HCEC 1CT (cell line): ENCODE measurements around the gene CNGA3.

Experiments used
- DNase-seq: peaks from one replicate; pipeline ENCODE4 v3.0.0-alpha.2; 2017

The CNGA3 gene

GRCh38 chr2:98378901-98379300 is 32.6 kb downstream of the CNGA3 start:
- DNase-seq: peak; percentile 56

DNA sequence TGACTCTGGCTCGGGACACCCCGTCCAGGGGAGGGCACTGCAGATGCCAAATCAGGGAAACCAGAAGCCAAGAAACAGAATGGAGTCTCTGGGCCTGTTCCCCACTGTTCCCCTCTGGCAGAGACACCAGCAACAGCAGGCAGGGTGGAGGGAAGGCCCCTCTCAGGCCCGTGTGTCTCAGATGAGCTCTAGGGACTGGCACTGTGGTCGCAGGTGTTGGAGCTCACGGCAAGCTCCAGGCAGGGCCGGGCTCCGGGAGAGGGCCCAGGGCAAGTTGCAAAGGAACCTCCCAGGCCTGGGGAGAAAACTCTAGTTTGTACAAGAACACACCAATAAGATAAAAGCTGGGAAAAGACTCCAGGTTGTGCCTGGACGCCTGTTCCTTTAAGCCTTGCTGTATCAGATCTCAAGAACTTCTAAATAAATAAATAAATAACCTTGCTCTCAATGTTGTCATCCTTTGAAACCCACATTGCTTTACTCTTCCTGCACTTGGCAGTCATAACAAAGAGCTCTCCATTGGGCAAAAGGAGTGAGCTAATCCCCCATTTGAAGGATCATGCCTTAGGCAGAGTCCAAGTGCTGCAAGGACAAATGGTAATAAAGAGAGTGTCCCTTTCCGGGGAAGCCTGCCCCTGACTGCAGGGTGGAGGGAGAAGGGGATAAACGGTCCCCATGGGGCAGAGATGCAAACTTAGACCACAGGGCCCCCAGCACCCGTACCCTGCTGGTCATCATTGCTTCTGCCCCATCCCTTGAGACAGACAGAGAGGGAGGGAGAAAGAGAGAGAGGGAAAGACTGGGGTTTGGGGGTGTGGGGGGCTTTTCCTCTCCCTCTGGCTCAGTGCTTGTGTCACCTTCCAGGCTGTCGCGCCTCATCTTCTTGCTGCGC is 33.3 kb downstream of the CNGA3 start:
- DNase-seq: peak; percentile 45

GRCh38 chr2:98380203-98380535 is 33.9 kb downstream of the CNGA3 start:
- no peak for DNase-seq

- DNase-seq: no peak
These were observed 35.2 kb downstream of the CNGA3 start for GRCh38 chr2:98381494-98381893.

DNA sequence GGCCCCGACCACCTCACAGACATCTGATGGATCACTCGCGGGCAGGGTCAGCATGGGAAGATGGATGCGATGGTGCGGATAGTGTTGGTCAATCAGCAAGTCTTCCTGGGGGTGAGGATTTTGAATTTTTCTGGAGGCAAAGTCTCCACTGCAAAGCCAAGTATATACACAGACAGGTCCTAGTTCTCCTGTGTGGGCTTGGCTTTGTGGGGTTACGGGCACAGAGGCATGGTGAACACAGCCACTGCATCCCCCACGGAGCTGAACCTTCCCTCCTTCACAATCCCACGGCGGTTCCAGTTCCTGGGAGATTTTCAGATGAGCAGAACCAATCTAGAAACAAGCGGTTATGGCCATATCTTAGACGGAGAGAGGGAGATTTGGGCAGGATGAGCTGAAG is 35.8 kb downstream of the CNGA3 start:
- DNase-seq: no peak

- no peak for DNase-seq
These were observed 36.5 kb downstream of the CNGA3 start for GRCh38 chr2:98382739-98383138.

DNA sequence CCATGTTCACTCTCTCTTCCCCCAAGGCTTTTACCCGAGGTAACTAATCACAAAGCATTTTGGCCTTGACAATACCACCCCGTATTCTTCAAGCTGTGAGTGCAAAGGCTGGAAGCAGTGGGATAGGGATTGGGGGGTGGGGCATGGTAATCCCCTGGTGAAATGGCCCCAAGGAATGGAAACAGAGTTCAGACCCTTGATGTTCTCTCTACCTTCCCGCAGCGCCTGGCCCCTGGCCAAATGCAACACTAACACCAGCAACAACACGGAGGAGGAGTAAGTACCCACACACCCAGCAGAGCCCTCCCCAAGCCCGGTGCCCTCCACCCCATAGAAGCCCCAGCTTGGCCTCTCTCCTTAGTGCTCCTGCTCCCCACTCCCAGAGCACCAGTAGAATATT is 36.9 kb downstream of the CNGA3 start:
- DNase-seq: no peak

- DNase-seq: peak; percentile 68
These were observed 38.9 kb downstream of the CNGA3 start for GRCh38 chr2:98385050-98385699.

DNA sequence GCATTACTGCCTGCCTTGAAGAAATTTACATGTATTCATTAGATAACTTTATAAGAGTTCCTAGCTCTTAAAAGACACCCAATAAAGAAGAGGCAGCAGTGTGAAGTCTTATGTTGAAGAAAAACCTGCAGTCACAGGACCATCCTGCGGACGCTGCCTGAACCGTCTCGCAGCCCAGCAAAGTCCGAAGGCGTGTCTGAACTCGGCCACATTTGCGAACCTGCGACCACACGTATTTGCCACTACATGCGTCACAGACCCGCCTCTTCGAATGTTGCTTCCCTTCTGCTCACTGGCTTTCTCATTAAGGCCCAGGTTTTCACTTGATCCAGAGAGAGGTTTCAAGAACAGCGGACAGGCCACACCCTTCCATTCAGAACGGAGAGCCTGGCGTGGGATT is 41.2 kb downstream of the CNGA3 start:
- no peak for DNase-seq

GRCh38 chr2:98388081-98388480 is 41.8 kb downstream of the CNGA3 start:
- DNase-seq: no peak

DNA sequence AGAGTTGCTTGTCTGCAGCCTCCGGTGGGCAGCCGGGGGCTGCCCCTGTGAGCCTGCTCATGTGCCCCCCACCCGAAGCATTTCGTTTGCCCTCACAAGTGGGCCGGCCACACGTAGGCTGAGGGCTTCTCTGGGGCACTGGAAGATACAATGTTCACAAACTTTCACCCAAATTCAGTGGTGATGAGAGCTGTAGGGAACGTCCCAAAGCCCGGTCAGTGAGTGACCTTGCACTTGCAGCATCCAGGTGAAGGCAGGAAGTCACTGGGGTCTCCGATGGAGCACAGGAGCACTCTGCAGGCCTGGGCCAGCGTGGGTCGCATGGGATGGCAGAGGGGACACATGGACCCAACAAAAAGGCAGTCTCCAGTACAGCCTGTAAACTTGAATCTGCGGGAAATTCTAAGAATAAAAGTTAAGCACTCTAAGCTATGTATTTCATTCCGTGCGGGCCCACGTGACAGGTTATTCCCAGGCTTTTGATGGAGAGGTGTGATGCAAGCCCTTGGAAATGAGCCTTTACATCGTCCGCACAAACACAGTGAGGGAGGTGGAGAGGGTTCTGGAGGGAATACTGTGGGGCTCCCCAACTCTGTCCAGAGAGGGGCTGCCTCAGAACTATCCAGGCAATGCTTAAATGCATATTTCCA is 42.5 kb downstream of the CNGA3 start:
- DNase-seq: no peak

GRCh38 chr2:98389251-98389605 is 43.0 kb downstream of the CNGA3 start:
- no peak for DNase-seq

DNA sequence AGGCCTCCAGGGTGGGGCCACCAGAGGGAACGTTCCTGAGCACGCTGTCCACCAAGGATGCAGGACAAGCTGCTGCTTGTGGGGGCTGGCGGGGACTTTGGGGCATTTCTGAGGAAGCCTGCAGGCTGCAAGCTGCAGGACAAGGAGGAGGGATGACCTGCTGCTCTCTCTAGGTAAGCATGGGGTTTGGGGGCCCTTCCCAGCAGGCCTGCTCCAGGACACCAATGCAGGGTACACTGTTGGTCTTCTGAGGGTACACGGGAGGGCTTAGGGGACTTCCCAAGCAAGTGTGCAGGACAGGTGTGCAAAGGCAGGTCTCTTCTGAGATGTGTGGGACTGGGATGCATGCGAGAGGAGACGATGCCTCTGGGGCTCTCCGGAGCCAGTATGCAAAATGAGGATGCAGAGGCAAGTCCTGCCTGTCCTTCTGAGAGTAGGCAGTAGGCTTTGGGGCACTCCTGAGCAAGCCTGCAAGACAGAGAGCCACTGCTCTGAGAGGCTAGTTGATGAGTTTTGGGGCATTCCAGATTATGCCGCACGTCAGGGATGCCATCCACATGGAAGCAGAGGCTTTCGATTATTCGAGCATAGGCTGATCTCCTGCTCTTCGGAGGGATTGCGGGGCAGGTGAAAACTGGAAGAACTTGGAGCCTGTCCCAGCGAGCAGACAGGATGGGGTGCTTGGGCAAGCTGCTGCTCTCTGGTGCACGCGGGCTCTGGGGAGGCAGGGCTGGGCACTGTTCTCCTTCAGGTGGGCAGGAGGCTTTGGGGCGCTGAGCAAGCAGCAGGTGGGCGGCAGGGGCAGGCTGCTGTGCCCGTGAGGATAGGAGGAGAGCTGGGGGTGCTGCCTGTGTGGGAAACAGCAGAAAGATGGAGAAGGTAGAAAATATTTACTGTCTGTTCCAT is 44.6 kb downstream of the CNGA3 start:
- no peak for DNase-seq

DNA sequence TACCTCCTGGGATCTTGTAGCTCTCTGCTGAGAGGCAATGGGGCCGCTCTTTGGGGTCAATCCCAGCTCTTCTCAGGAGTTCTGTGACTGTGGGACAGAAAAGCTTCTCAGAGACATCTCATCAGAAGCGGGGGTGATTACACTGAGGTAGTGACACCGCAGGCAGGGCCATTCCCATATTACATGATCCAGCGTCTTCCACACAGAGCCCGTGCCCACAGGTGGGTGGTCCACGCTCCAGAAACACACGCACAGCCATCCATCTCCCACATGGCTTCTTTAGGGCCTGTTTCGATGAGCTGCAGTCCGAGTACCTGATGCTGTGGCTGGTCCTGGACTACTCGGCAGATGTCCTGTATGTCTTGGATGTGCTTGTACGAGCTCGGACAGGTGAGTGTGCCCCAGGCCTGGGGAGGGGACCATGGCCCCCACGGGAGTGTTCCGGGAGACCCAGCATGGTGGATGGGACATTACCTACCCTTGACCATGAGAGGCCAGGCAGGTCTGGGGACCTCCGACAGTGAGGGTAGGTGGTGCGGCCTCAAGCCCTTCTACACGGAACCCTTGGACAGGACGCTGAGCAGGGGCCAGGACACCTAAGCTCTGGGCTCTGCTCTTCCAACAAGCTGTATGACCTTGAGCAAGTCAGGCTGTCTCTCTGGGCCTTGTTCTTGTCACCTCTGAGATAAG is 45.5 kb downstream of the CNGA3 start:
- DNase-seq: no peak

DNA sequence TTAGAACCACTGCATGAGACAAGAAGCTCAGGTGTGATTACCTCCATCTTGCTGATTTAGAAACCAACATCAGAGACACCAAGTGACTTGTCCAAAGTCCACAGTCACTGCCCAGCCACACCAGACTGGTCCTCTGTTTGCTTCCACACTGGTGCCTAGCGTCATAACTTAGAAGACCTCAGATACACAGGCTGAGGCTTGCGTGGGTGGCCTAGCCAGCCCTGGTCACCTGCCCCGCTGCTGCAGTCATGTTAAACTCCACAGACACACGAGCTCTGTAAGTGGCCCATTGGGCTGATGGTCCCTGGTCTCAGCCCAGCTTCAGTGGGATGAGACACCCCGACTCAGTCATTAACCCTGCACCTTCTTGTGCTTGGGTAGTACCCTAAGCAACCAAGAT is 47.1 kb downstream of the CNGA3 start:
- DNase-seq: no peak

DNA sequence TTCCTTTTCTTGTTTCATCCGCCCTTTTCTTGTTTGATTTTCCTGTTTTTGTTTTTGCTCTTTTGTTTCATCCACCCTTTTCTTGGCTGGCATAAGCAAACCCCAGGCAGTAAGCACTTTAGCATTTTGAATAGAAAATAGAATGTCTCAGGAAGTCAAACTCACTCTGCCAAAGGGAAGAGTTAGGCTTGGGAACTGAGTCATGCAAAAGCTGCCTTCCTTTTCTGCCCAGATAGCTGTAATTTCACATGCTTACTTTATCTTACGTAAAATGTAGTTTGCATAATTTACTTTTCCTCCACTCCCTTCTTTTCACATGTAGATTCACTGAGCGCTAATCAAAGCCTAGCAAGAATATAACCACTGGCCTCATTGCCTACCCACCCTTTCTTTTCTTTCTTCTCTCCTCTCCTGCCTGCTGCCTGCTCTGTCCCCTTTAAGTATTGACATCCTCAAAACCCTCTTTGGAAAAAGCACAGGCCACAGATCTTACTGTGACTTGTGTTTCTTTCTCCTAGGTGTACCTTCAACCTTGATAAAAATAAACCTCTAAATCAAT is 48.4 kb downstream of the CNGA3 start:
- DNase-seq: no peak

GRCh38 chr2:98395977-98396376 is 49.7 kb downstream of the CNGA3 start:
- no peak for DNase-seq

DNA sequence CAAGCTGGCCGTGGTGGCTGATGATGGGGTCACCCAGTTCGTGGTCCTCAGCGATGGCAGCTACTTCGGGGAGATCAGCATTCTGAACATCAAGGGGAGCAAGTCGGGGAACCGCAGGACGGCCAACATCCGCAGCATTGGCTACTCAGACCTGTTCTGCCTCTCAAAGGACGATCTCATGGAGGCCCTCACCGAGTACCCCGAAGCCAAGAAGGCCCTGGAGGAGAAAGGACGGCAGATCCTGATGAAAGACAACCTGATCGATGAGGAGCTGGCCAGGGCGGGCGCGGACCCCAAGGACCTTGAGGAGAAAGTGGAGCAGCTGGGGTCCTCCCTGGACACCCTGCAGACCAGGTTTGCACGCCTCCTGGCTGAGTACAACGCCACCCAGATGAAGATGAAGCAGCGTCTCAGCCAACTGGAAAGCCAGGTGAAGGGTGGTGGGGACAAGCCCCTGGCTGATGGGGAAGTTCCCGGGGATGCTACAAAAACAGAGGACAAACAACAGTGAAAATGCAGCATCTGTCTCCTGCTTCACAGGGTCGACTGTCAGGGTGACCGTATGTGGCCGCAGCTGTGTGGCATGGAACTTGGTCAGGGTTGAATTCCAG is 50.6 kb downstream of the CNGA3 start:
- DNase-seq: no peak

DNA sequence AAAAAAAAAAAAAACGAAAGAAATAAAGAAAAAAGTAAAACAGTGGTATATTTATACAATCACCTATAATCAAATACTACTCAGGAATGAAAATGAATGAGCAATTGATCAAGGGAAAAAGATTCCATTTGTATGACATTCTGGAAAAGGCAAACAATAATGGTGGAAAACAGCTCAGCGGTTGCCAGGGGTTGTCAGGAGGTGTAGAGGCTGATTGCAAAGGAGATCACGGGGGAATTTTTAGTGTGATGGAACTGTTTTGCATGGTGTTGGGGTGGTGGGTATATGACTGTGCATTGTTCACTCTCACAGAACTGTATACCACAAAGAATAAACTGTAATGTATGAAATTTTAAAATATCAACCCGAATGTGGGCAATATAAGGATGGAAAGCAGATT is 52.9 kb downstream of the CNGA3 start:
- no peak for DNase-seq

DNA sequence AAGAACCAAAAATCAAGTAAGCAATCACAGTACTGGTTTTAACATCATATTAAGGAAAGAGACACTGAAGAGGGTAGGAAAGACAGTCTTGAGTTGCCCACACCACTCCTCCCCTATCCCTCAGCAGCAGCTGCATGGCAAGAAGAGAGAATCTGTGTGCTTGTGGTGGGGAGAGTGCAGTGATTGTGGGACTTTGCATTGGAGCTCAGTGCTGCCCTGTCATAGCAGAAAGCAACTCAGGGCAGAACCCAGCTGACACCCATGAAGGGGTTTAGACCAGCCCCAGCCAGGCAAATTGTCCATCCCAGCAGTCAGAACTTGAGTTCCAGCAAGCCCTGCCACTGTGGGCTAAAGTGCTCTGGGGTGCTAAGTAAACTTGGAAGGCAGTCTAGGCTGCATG is 57.6 kb downstream of the CNGA3 start:
- DNase-seq: no peak

- DNase-seq: no peak
These were observed 58.4 kb downstream of the CNGA3 start for GRCh38 chr2:98404556-98405250.
